GM12872 (cell line): ENCODE measurements around the gene ARMC9.

Experiments
- TF ChIP-seq, protein P1 (sequence below): IDR thresholded peaks from 3 replicates; pipeline ENCODE4 v1.5.1; 2011; ENCODE audit warnings: low read depth, mild to moderate bottlenecking, low read length, moderate library complexity; ENCODE audit not compliant: insufficient read depth

ARMC9 gene

DNA sequence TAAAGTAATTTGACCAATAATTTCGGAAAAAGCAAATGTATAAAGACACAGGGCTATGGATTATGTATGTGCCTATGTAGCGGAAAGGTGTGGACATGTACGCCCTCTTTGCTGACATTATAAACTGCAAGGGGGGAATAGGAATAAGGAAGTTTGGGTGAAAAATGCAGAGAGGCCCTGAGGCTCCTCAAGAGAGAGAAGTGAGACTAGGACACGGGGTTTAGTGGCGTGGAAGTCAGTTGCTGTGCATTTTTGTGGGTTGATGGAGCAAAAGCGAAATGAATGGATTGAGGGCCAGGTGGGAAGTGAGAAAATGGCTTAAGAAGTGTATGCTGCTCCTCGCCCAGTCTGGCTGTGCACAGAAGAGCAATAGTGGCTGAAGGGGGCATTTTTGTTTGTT is 100.8 kb downstream of the ARMC9 start:
- TF ChIP-seq, protein P1, sequence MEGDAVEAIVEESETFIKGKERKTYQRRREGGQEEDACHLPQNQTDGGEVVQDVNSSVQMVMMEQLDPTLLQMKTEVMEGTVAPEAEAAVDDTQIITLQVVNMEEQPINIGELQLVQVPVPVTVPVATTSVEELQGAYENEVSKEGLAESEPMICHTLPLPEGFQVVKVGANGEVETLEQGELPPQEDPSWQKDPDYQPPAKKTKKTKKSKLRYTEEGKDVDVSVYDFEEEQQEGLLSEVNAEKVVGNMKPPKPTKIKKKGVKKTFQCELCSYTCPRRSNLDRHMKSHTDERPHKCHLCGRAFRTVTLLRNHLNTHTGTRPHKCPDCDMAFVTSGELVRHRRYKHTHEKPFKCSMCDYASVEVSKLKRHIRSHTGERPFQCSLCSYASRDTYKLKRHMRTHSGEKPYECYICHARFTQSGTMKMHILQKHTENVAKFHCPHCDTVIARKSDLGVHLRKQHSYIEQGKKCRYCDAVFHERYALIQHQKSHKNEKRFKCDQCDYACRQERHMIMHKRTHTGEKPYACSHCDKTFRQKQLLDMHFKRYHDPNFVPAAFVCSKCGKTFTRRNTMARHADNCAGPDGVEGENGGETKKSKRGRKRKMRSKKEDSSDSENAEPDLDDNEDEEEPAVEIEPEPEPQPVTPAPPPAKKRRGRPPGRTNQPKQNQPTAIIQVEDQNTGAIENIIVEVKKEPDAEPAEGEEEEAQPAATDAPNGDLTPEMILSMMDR: no peak

DNA sequence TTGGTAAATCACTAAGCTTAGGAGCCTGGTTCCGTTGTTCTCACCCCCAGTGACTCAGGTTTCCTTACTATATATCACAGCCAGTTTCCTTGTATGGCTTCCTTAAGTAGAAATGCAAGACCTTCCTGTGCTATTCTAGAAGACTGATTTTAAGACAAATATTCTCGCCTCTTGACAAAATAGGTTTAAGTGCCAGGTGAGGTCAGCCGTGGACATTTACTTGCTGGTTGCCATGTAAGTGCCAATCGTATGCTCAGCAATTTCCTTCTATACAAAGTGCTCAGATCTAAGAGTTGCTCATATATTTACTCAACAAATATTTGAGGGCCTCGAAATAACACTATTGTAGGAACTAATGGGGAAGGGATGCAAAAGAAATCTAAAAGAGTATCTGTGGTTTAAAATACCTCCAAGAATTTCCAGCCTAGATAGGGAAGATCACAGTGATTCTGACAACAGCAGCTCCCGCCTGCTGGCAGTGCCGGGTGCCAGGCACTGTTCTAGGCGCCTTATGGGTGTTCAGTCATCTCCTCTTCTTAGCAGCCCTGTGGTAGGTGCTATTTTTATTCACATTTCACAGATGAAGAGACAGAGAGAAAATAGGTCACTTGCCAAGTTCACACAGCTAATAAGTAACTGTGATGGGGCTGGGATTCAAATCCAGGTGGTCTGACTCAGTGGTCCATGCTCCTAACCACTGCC is 101.7 kb downstream of the ARMC9 start:
- TF ChIP-seq, protein P1: no peak

DNA sequence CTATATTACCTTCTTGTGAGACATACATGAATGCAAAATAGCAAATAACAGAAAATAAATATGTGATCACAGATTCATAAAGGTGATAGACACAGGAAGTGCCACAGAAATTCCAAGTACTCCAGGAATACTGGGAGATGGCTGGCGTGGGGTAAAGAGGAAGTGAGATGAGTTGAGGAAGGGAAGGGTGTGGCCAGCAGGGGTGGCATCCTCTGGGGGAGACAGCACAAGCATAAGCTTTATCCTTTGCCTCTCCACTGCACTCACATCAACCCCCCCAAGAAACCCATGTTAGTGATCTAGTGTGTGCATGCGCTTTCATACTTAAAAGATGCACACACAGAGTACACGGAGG is 102.3 kb downstream of the ARMC9 start:
- TF ChIP-seq, protein P1: no peak

DNA sequence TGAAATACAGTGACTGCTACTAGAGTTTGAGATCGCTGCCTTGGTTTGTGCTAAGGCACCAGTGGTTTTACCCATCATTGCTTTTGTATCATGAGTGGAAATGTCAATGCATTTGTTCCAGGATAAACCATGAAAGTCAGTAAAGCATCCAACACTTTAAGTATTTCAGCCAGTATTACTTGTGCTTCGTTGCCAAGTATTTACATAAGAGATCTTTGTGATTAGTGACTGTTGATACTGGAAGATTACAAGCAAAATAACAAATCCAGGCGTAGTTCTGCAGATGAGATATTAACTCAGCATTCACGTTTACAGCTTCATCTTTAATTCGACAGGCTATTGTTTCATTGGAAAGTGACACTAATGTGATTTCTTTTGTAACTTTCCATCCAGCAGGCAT is 106.8 kb downstream of the ARMC9 start:
- TF ChIP-seq, protein P1: no peak

DNA sequence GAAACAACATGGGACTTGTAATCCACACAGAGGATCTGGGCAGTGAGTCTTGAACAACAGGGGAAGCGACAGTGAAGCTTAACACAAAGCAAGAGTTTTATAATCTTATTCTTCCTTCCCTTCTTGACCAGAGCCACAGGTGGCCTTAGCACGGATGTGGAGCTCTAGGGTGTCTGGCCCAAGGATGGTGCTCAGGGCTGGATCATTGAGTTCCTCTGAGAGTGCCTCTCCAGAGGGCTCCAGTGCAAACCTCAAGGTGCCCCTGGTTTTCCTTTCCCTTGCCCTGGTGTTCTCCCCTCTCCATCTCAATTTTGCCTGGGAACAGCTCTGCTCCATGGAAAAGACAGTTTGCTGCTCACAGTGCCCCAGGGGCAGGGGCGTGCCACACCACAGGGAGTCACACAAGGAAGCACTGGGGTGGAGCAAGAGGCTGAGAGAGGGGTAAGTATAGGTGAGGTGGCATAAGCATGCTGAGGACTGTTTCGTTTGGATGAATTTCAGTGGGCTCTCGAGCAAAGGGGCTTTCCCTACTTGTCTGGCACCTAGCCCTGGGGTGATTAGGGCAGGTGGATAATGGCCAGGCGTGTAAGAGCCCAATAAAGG is 108.5 kb downstream of the ARMC9 start:
- TF ChIP-seq, protein P1: no peak

DNA sequence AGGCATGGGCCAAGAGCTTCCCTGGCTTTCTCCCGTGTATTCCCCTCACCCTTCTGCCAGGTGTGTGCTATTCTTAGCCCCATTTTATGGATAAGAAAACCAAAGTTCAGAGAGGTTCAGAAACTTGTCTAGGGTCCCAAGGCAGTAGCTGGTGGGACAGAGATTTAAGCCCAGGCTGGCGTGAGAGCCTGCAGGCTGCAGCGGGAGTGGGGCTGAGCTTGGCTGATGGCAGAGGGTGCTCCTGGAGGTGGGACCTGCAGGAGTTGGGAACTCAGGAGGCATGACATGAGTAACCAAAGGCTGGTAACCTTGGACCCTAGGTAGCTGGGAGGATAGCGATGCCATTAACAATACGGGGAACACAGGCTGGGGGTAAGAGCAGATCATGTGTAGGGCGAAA is 109.8 kb downstream of the ARMC9 start:
- TF ChIP-seq, protein P1: no peak

DNA sequence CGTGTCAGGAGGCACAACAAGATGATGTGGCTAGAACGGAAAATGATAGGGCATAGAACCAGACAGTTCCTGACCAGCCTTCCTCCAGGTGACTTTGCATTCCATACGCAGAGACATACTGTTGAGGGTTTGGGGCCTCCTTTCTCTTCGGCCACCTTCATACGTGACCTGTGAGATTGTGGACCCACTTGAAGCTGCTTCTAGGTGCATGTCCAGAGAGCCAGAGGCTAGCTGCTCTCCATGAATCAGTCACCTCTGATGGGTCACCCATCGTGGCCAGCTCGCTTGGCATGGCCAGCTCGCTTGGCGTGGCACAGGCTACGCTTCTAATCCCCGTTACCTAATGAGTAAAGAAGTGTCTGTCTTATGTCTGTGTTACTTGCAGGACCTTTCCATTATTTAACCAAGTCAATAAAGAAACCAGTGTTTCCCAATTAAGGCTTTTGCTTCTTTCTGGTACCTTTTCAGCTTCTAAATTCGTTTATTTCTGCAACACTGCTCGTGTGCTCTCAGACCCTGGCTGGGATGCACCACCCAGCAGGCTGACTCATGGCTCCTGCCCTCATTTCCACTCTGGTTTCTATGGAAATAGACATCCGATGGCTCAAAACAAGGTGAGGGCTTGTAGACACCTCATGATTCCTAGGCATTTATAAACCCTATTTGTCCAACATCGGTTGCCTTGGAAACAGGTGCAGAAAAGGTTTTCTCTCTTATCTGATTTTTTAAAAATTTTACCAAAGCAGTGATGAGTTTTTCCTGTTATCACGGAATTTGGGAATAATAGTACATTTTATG is 110.4 kb downstream of the ARMC9 start:
- TF ChIP-seq, protein P1: no peak
